MM.1S (cell line): ENCODE measurements around the gene C14orf119.

Experiments used
- DNase-seq: peaks from one replicate; pipeline ENCODE4 v3.0.0-alpha.2; 2015
- H2AFZ ChIP-seq: fragments of 300-600 bp; sonication (generic); 2 replicates; pipeline ENCODE4 v1.6.0; 2016; ENCODE audit warnings: antibody characterized with exemption, low read length
- H3F3A ChIP-seq: fragments of 300-600 bp; sonication (generic); 2 replicates; pipeline ENCODE4 v1.6.1; 2016; ENCODE audit warnings: mild to moderate bottlenecking, antibody characterized with exemption, low read length, moderate library complexity, mixed read lengths; ENCODE audit not compliant: insufficient read depth
- H3K27ac ChIP-seq: fragments of 300-600 bp; sonication (generic); 2 replicates; pipeline ENCODE4 v1.5.1; 2016; ENCODE audit warnings: mild to moderate bottlenecking, low read length
- H3K27me3 ChIP-seq: fragments of 300-600 bp; sonication (generic); replicated peaks from 2 replicates; pipeline ENCODE4 v1.6.0; 2016; ENCODE audit warnings: low read length; ENCODE audit not compliant: insufficient read depth
- H3K36me3 ChIP-seq: fragments of 300-600 bp; sonication (generic); replicated peaks from 2 replicates; pipeline ENCODE4 v1.6.1; 2016; ENCODE audit warnings: mild to moderate bottlenecking, low read length, mixed read lengths; ENCODE audit not compliant: insufficient read depth
- H3K4me1 ChIP-seq: fragments of 300-600 bp; sonication (generic); 2 replicates; pipeline ENCODE4 v1.6.1; 2016; ENCODE audit warnings: low read length, mixed read lengths
- H3K4me2 ChIP-seq: fragments of 300-600 bp; sonication (generic); 2 replicates; pipeline ENCODE4 v1.6.0; 2016; ENCODE audit warnings: low read depth, low read length
- H3K4me3 ChIP-seq: fragments of 300-600 bp; sonication (generic); 2 replicates; pipeline ENCODE4 v1.5.1; 2016; ENCODE audit warnings: low read length, mixed read lengths
- H3K79me2 ChIP-seq: fragments of 300-600 bp; sonication (generic); 2 replicates; pipeline ENCODE4 v1.6.1; 2016; ENCODE audit warnings: mixed run types, low read length, mixed read lengths
- H3K9ac ChIP-seq: fragments of 300-600 bp; sonication (generic); 2 replicates; pipeline ENCODE4 v1.6.1; 2016; ENCODE audit warnings: low read length, mixed read lengths
- H3K9me2 ChIP-seq: fragments of 300-600 bp; sonication (generic); replicated peaks from 2 replicates; pipeline ENCODE4 v1.6.1; 2016; ENCODE audit warnings: mild to moderate bottlenecking, low read length, mixed read lengths; ENCODE audit not compliant: insufficient read depth
- H3K9me3 ChIP-seq: fragments of 300-600 bp; sonication (generic); replicated peaks from 2 replicates; pipeline ENCODE4 v1.6.1; 2016; ENCODE audit warnings: mild to moderate bottlenecking, low read length, mixed read lengths; ENCODE audit not compliant: insufficient read depth
- H4K20me1 ChIP-seq: fragments of 300-600 bp; sonication (generic); 2 replicates; pipeline ENCODE4 v1.6.1; 2016; ENCODE audit warnings: mild to moderate bottlenecking, low read length, moderate library complexity, mixed read lengths; ENCODE audit not compliant: insufficient read depth
- CTCF ChIP-seq: fragments of 300-600 bp; sonication (generic); IDR thresholded peaks from 2 replicates; pipeline ENCODE4 v1.5.1; 2016; ENCODE audit warnings: antibody characterized with exemption, low read length, mixed read lengths
- EZH2 ChIP-seq: fragments of 300-600 bp; sonication (generic); optimal IDR thresholded peaks from 2 replicates; pipeline ENCODE3; 2017; ENCODE audit warnings: low read depth, mild to moderate bottlenecking, antibody characterized with exemption, low read length, mixed read lengths
- EZH2phosphoT487 ChIP-seq: fragments of 300-600 bp; sonication (generic); IDR thresholded peaks from 2 replicates; pipeline ENCODE4 v1.6.1; 2018; ENCODE audit warnings: antibody characterized with exemption, low read length

The C14orf119 gene

DNA sequence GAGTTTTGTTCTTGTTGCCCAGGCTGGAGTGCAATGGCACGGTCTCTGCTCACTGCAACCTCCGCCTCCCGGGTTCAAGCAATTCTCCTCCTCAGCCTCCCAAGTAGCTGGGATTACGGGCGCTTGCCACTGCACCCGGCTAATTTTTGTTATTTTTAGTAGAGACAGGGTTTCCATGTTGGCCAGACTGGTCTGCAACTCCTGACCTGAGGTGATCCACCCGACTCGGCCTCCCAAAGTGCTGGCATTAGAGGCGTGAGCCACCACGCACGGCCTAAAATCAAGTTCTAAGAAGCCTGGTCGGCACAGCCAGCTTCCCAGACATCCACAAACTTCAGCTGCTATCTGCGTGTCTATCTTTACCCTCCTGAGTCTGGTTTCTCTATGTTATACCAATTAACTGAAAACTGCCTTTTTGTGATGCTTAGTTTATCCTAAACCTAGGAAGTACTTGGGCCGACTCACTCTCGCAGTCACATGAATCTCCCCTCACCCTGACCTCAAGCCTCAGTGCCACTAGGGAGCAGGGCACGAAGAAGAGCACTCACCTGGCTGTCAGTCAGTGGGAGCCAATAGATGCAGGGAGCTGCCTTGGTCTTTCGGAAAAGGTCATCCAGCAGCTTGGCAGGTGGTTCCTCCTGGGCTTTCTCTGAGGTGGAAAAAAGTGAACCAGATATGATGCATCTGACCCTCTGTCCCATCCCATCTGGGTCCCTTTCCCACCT is 34.6 kb upstream of the C14orf119 start:
- no peaks in the 10 kb centered on the region for H3K27me3 ChIP-seq
- no peak overlapping the region for H2AFZ ChIP-seq
- H3K9me3 ChIP-seq = no peaks in the 10 kb centered on the region
- no peaks in the 10 kb centered on the region for H3K9me2 ChIP-seq
- no peak for DNase-seq
- no peak overlapping the region for H3K9ac ChIP-seq
- no peak overlapping the region for H3K4me3 ChIP-seq
- no peak overlapping the region for H3K4me2 ChIP-seq
- H3K4me1 ChIP-seq = no peaks in the 10 kb centered on the region
- no peak overlapping the region for H3K27ac ChIP-seq
- H3K36me3 ChIP-seq = no peaks in the 10 kb centered on the region
- H3K79me2 ChIP-seq = no peaks in the 10 kb centered on the region
- no peak for TF ChIP-seq EZH2phosphoT487
- TF ChIP-seq CTCF = no peak
- TF ChIP-seq EZH2 = no peak
- H3F3A ChIP-seq = 0 out of 2 replicates have a peak, but pooled peaks cover 14% of the 10 kb centered on the region
- no peaks in the 10 kb centered on the region for H4K20me1 ChIP-seq

DNA sequence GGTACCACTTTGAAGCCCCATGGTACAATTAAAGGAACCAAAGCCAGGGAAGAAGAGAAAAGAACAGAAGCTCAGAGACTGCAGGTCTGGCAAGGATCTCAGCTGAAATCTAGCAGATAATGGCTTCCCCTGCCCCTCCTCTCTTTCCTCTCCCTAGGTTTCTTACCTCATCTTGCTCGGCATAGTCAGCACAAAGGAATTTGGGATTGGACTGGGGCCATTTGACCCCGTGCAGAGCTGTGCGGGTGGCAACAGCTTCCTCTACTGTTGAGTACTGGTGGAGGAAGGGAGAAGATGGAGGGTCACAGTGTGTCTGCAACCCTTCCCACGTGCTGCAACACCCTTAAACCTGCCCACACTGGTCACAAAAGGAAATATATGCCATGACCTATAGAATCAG is 33.3 kb upstream of the C14orf119 start:
- Histone ChIP-seq H3K4me2 (no peak overlapping the region), H4K20me1 (no peaks in the 10 kb centered on the region), H3K9ac (no peak overlapping the region), H3F3A (0 out of 2 replicates have a peak, but pooled peaks cover 10% of the 10 kb centered on the region), H3K4me1 (no peaks in the 10 kb centered on the region), H3K4me3 (no peak overlapping the region), H3K27ac (no peak overlapping the region), H2AFZ (no peak overlapping the region), H3K27me3 (no peaks in the 10 kb centered on the region), H3K9me2 (no peaks in the 10 kb centered on the region), H3K79me2 (no peaks in the 10 kb centered on the region), H3K9me3 (no peaks in the 10 kb centered on the region), H3K36me3 (no peaks in the 10 kb centered on the region)
- DNase-seq = no peak
- TF ChIP-seq EZH2phosphoT487 = no peak
- no peak for TF ChIP-seq EZH2

DNA sequence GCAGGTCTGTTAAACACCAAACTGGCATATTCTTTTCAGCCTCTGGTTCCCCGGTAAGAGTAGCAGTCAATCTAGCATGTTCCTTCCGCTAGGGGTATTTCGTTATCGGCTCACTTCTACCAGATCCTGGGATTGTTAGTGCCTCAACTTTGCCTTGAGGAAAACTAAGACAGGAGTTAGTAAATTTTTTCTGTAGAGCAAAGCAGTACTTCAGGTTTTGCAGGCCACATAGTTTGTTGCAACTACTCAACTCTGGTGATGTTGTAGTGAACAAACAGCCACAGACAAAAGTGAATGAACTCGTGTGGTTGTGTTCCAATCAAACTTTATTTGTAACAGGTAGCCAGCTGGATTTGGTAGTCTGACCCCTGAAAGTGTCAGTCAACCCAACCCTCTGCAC is 31.7 kb upstream of the C14orf119 start:
- no peaks in the 10 kb centered on the region for H4K20me1 ChIP-seq
- no peak overlapping the region for H3K4me3 ChIP-seq
- DNase-seq = no peak
- no peaks in the 10 kb centered on the region for H3K9me3 ChIP-seq
- H3K36me3 ChIP-seq = no peaks in the 10 kb centered on the region
- peaks cover 12% of the 10 kb centered on the region for H3K79me2 ChIP-seq
- TF ChIP-seq EZH2phosphoT487 (no peak), EZH2 (no peak), CTCF (no peak)
- H3K27me3 ChIP-seq = no peaks in the 10 kb centered on the region
- no peak overlapping the region for H3K4me2 ChIP-seq
- H2AFZ ChIP-seq = no peak overlapping the region
- H3K9ac ChIP-seq = no peak overlapping the region
- no peak overlapping the region for H3K27ac ChIP-seq
- no peaks in the 10 kb centered on the region for H3K4me1 ChIP-seq
- 0 out of 2 replicates have a peak, but pooled peaks cover 5% of the 10 kb centered on the region for H3F3A ChIP-seq
- no peaks in the 10 kb centered on the region for H3K9me2 ChIP-seq

DNA sequence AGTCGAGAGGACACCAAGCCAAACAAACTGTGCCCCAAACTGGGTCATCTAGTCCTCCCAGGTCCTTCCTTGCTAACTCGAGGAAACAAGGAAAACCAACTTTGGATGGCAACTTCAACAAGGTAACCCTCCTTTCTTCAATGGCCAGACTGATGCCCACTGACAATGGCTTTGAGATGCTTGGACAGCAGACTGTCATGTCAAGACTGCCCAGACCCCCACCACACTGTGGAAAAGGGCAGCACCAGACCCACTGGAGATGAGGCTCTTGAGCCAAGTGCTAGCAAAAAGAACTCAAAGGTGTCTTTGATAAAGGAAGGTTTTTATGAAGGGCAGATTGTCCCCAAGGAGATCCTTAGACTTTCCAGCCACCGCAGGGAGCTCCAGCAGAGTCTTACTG is 28.9 kb upstream of the C14orf119 start:
- Histone ChIP-seq H3K79me2 (peaks cover 26% of the 10 kb centered on the region), H3K4me3 (no peak overlapping the region), H3K36me3 (no peaks in the 10 kb centered on the region), H3K4me1 (no peaks in the 10 kb centered on the region), H3K27ac (no peak overlapping the region), H3K9ac (no peak overlapping the region), H2AFZ (no peak overlapping the region), H3F3A (no peaks in the 10 kb centered on the region), H4K20me1 (no peaks in the 10 kb centered on the region), H3K9me3 (no peaks in the 10 kb centered on the region), H3K4me2 (no peak overlapping the region), H3K27me3 (no peaks in the 10 kb centered on the region), H3K9me2 (no peaks in the 10 kb centered on the region)
- no peak for DNase-seq
- TF ChIP-seq EZH2 (no peak), EZH2phosphoT487 (no peak), CTCF (no peak)
